ENCODE results near the gene DOCK1.
"Not testable (repeated sequence)": the region's sequence is repeated elsewhere in the genome, so short reads cannot be mapped to it uniquely, and the experiment has no call there.

The DOCK1 gene

GRCh38 chr10:126903656-126904360 is 1.4 kb upstream of the DOCK1 start:
- no peak for DNase-seq

- no peak for DNase-seq
These were observed 761 bp upstream of the DOCK1 start for GRCh38 chr10:126904516-126904817.

- DNase-seq, result no peak
These were observed 812 bp downstream of the DOCK1 start for GRCh38 chr10:126905776-126906703.

- no peak for DNase-seq
These were observed 1.6 kb downstream of the DOCK1 start for GRCh38 chr10:126906704-126907422.

- DNase-seq, result no peak
These were observed 2.3 kb downstream of the DOCK1 start for GRCh38 chr10:126907423-126907970.

- DNase-seq, result no peak
These were observed 3.0 kb downstream of the DOCK1 start for GRCh38 chr10:126908225-126908624.

GRCh38 chr10:126908729-126909128 is 3.5 kb downstream of the DOCK1 start:
- no peak for DNase-seq

GRCh38 chr10:126909147-126909546 is 3.9 kb downstream of the DOCK1 start:
- no peak for DNase-seq

GRCh38 chr10:126910196-126910595 is 5.0 kb downstream of the DOCK1 start:
- no peak for DNase-seq

- no peak for DNase-seq
These were observed 5.6 kb downstream of the DOCK1 start for GRCh38 chr10:126910798-126911197.

- no peak for DNase-seq
These were observed 6.1 kb downstream of the DOCK1 start for GRCh38 chr10:126911301-126911700.

- DNase-seq, result no peak
These were observed 8.1 kb downstream of the DOCK1 start for GRCh38 chr10:126913316-126913715.

GRCh38 chr10:126914561-126914960 is 9.3 kb downstream of the DOCK1 start:
- DNase-seq, result no peak

GRCh38 chr10:126916952-126917351 is 11.7 kb downstream of the DOCK1 start:
- not testable (repeated sequence) for DNase-seq

- no peak for DNase-seq
These were observed 12.1 kb downstream of the DOCK1 start for GRCh38 chr10:126917375-126917774.

GRCh38 chr10:126917975-126918908 is 13.0 kb downstream of the DOCK1 start:
- DNase-seq, result no peak

- no peak for DNase-seq
These were observed 14.2 kb downstream of the DOCK1 start for GRCh38 chr10:126919426-126919825.

- DNase-seq, result no peak
These were observed 15.9 kb downstream of the DOCK1 start for GRCh38 chr10:126921162-126921561.

- no peak for DNase-seq
These were observed 16.8 kb downstream of the DOCK1 start for GRCh38 chr10:126921974-126922525.

- DNase-seq, result no peak
These were observed 19.1 kb downstream of the DOCK1 start for GRCh38 chr10:126924180-126924914.

- no peak for DNase-seq
These were observed 19.7 kb downstream of the DOCK1 start for GRCh38 chr10:126924915-126925300.

Measured in stimulated activated CD8-positive, alpha-beta memory T cell treated with anti-CD3 and anti-CD28 coated beads, Interleukin-4, amount 100 ng/mL, for 48 hours (primary cell).